HCEC 1CT (cell line): ENCODE data around the gene DGKH.
A peak's percentile ranks its signal among the peaks of the same experiment; 100 is the strongest.
"Not testable (repeated sequence)": the region's sequence is repeated elsewhere in the genome, so short reads cannot be mapped to it uniquely, and the experiment has no call there.

Experiments used
- DNase-seq: peaks from one replicate; pipeline ENCODE4 v3.0.0-alpha.2; 2017

DGKH gene

DNA sequence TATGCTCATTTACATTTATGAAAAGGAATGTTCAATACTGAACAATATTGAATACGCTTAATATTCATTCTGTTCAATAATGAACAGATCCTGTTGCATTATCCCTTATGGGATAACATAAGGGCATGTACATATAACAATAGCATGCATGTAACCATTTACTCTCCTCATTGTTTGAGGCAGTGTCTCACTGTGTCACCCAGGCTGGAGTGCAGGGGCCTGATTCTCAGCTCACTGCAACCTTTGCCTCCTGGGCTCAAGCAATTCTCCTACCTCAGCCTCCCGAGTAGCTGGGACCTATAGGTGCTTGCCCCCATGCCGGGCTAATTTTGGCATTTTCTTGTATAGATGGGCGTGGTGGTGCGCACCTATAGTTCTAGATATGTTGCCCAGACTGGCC is 4.8 kb upstream of the DGKH start:
- DNase-seq, result no peak

DNA sequence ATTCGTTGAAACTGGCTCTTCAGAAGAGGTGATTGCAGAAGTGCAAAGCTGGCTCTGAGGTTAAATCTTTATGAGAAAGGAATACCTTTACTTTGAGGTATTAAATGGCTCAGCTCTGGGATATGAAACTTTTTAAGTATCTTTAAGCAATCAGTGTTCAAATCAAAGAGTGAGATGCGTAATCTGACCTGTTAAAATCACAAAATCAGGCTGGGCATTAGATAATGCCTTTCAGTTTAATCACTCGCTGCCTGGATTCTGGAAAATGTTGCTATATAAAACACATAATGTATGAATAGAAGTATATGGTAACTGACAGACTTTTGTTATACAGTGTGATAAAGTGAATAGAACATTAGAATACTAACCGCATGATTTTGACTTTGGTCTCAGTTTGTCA is 2.0 kb upstream of the DGKH start:
- DNase-seq, result no peak

DNA sequence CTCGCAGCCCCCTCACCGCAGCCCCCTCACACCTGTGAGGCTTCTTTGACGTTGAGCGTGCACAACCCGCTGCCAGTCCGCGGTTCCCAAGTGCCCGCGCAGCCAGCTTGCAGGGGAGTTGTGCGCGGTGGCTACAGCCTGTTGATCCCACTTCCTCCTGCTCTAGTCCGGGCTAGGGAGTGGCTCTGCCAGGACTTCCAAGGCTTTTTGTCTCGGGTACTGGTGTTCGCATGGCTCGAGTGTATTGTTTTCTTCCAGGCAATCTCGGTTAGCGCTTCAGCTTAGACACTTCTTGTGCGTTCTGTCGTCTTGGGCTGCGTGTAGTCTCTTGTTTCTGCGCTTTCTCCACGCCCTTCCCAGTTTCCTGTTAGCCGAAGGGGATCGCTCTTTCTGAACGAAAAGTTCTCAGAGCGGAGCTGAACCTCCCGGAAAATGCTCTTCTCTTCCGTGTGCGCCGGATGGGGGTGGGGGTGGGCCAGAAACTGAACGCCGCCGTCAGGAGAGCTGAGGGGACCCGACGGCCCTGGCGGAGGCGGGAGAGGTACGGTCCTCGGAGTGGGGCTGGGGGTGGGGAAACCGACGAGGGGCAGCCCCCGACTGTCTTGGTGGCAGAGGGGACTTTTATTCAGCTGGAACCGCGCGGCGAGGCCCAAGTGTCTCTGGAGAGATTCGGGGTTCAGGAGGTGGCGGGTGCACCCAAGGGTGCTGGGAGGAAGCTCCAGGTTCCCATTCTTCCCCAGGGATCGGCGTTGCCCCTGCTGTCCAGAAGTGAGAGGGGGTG is 697 bp upstream of the DGKH start:
- DNase-seq, result peak; percentile 77

DNA sequence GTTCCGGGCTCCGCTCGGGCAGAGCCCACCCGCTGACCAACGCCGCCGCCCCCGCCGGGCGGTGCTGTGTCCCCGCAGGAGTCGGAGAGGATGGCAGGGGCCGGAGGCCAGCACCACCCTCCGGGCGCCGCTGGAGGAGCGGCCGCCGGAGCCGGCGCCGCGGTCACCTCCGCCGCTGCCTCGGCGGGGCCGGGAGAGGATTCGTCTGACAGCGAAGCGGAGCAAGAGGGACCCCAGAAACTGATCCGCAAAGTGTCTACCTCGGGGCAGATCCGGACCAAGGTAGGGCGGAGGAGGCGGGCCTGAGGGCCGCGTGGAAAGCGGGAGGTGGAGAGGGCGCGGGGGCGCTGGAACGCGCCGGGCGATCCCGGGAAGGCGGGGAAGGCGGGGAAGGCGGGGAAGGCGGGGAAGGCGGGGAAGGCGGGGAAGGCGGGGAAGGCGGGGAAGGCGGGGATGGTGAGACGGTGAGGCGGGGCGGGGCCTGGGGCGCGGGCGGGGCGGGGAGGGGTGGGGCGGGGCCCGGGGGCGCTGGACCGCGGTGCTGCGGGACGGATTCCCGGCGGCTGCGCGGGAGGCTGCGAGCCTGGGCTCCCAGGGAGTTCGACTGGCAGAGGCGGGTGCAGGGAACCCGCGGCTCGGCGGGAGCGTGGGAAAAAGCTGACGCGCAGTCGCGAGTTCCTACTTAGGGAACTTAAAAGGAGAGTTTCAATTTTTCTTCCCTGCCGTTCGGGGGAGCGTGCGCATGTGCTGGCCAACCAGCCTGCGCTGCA is 421 bp downstream of the DGKH start:
- peak; percentile 79 for DNase-seq

DNA sequence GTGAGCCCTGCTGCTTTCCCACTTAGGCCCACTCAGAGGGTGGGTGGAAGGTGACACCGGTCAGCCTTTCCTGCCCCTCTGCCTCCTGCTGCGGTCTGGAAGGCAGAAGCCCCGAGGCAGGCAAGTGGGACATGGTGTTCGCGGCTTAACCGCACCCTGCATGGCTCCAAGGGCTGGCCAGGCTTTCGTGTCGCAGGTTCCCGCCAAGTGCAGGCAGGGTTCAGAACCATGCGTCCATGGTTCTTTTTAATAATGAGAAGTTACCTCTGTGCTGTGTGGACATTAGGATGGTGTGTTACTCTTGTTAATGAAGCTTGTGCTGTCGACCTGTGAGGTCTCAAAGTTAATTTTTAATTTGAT is 986 bp downstream of the DGKH start:
- DNase-seq, result no peak

DNA sequence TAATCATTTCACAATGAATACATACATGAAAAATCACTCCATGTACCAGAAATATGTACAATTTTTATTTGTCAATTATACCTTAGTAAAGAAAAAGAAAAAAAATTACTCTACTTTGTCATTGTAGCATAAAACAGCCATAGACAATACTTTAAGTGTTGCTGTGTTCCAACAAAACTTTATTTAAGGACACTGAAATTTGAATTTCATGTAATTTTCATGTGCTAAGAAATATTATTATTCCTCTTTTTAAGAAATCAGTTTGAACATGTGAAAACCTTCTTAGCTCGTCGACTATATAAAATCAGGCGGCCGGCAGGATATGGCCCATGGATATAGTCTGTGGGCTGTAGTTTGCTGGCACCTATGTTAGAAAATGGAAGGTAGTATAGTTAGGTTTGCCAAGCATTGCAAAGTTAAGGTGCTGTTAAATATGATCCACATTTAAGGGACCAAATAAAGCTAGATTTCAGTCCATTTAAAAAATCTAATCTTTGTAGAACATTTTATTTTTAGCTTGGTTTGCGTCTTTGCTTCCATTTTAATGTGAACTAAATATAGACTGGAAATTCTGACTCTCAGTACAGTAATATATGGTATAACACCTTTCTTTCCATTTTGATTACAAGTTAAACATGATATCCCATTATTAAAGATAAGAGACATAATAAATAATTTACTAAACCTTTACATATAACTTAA is 6.5 kb downstream of the DGKH start:
- DNase-seq, result no peak

DNA sequence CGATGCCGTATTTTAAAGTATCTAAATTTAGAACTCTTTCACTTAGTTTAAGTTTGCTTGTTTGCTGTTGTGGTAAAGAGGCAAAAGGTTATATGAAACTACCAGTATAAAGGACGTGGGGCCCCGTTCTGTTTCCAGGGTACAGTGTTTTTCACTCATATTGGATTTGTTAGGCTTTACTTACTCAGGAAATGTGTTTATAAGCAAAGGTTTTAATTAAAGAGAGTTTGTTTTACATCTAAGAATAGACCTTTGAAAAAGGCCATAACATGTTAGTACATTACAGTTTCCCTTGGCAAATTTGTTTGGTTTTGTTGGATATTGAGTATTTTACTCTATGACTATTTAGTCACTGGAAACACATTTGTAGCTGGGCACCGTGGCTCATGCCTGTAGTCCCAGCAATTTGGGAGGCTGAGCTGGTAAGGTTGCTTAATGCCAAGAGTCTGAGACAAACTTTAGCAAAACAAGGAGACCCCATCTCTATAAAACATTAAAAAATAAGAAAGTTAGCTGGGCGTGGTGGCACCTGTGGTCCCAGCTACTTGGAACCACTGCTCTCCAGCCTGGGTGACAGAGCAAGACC is 7.1 kb downstream of the DGKH start:
- DNase-seq, result no peak

DNA sequence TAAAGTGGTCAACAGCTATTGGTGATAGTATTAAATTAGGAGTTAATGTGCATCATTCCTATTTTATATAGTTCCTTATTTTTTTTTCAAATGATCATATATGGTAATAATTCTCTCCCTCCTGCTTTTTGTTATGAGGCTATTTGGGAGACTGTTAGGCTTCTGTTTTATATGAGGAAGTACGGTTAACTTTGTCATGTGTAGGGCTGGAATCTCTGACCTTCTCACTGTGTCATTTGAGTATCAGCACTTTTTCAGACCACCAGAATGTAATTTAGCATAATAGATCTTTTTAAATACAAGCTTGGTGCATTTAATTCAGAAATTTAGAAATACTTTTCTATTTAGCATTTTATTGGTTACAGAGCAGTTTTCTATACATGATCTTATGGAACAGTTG is 7.7 kb downstream of the DGKH start:
- no peak for DNase-seq

DNA sequence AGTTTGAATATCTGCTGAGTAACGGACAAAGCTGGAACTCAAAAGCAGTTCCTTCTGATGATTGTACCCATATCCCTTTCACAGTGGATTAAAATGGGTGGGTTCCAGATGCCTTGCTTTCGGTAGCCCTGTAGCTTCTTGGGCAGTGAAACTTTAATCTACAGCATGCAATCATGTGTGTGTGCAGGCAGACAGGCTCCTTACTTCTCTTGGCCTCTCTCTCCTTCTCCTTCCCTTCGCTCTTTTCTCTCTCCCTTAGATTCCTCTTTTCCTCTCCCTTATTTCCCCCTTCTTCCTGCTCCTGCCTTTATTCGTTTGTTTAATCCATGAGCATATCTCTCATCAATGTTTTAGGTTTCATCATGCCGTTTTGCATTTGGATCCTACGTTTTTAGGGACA is 8.1 kb downstream of the DGKH start:
- DNase-seq, result no peak

DNA sequence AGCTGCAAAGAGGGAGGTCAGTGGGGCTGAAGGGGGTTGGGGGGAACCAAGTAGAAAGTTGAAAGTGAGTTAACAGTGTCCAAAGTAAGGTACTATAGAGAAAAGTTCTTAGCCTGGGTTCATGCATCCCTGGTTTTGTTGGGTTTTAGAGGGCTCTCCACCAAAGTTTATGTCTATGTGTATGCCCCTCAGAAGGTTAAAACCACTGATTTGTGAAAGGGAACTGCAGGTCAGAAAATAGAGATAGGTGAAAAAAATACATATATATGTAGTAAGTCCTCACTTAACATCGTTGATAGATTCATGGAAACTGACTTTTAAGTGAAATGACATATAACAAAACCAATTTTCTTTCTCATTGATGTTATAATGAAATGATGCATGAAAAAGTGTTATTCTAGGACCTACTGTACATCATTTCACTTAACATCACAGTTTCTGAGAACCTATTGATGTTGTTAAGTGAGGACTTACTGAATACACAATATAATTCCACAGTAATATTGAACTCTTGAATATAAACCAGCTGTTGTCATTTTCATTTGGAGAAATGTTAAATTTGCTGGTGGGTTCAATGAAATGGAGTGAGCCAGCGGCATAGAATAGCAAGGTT is 9.6 kb downstream of the DGKH start:
- DNase-seq, result no peak

DNA sequence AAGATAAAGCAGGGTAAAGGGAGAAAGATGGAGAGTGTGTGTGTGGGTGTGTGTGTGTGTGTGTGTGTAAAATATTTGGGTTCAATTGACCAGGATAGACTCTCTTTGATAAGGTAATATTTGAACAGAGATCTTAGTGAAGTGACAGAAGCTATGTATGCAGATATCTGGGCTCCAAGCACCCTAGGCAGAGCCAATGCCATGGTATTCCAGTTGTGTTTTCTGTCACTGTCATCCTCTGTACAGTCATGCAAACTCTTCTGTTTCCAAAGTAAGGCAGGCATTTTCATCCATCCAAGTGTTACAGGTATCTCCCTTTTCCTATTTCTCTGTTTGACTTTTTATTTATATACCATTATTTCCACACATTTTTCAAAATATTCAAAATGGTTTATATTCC is 13.5 kb downstream of the DGKH start:
- DNase-seq, result no peak

DNA sequence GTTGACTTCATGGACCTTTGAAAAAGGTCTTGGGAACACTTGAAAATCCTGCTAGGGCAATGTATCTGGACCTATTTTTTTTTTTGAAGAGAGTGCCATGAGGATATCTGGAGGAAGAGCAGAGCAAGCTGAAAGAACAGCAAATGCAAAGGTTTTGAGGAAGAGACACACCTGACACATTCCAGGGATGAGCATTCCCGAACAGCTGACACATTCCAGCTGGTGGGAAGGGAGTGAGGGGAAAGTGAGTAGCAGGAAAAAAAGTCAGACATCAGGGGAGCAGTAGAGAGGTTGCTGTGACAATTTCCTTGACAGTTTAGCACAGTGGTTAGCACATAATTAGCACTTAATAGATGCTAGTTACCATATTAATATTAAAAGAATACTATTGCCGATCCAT is 14.7 kb downstream of the DGKH start:
- no peak for DNase-seq

DNA sequence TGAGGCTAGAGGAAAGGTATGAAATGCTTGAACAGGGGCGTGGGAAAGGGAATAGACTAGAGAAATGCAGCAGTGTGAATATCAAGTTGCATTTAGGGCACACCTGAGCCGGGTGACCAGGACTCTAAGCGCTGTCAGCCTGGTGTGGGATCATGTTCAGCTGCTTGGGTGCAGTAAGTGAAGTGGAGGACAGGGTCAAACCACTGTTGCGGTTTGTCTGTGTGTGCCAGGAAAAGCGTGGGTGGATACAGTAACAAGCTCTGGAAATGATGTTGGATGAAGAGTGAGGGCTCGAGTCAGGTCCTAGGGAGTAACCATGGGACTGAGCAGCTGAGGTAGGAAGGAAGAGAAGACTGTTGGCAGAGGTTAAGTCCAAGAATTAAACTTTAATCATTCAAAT is 15.8 kb downstream of the DGKH start:
- DNase-seq, result peak; percentile 49

DNA sequence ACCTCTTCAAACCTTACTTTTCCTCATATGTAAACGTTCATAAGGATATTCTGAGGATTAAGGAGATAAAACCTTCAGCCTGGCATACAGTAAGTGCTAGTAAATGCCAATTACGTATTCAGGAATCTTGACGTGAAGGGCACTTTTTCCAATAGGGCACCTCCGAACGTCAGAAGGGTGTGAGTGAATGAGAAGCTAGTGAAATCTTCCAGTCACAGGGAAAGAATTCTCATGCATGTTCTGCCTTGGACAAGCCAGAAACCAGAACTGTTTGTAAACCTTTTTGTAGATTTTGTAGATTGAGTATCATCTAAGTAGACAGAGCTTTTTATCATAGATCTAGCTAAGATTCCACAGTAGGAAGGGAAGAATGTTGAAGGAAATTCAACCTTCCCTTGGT is 16.5 kb downstream of the DGKH start:
- no peak for DNase-seq

DNA sequence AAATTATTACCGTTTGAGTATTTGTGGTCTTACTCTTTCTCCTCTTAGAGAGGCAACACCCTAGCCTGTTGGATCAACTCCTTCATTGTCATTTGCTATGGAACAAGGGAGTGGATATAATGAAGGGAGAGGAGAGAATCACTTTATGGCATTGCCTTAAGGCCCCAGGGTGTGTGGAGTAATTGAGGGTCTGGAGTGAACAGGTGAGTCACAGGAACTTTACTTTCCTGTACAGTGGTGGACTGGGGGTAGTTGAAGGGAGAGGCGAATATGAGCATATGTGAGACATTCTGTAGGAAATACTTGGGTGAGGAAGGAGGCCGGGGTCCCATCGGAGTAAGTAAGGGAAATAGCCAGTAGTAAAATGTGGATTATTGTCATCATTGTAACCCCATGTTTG is 17.0 kb downstream of the DGKH start:
- no peak for DNase-seq

DNA sequence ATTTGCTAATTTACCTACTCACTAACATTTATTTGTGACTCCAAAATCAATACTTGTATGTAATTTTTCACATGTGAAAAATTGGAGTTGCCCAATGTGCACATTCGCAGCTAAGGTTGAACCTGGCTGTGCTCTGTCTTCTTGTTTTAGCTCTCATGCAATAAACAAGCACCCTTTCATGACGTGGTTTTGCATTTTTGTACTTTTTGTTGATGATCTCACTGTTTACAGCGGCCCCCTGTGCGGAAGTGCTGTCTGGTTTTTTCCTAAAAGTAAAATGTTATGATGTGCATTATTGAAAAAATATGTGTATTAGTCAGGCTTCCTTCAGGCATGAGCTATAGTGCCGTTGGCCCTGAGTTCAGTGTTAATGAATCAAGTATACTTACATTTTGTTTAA is 18.1 kb downstream of the DGKH start:
- peak; percentile 96 for DNase-seq

DNA sequence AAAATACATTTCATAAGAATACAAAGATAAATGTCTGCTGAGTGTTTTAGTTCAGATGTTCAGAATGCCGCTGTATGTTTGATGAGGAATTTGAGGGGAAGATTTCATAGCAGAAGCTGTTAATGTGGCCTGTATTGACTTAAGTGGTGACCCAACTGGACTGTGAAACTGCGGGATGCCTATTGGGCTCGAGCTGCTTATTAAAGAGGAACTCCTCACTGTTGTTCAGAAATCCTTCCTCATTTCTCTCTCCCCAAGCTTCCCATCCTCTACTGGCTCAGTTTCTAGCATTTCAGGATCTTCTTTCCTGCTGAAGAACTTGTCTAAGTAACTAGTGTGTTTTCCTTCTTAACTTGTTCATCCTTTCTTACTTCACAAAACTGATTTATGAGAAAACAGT is 20.4 kb downstream of the DGKH start:
- DNase-seq, result no peak

DNA sequence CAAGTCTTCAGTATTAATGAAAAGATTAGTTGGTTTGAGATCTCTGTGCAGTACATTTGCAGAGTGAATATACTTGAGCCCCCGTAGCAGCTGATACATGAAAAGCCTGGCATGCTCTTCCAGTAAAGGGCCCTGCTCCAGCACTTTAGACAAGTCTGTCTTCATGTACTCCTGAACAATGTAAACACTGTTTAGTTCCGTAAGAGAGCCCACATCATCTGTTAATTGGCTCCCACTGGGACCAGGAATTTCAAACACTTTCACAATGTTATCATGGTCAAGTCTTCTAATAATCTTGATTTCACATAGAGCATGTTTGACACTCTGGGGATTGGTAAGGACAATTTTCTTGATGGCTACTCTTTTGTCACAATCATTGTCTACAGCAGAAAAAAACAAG is 22.2 kb downstream of the DGKH start:
- DNase-seq, result not testable (repeated sequence)

DNA sequence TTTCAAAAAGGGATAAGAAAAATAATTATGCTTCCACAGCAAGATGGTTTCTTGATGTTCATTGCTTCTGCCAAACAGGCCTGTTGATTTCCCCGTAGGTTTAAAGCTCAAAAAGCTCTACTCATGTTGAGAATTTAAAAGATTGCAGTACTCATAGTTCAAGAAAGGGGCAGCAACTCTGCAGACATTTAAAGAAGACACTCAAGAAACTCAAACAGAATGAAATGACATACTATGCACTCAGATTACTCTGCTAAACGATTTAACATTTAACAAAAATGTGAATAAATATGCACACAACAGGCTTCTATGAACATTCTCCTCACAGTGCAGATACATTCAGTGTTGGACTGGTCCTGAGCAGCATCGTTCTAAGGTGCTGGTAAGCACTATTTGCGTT is 22.7 kb downstream of the DGKH start:
- DNase-seq, result not testable (repeated sequence)

DNA sequence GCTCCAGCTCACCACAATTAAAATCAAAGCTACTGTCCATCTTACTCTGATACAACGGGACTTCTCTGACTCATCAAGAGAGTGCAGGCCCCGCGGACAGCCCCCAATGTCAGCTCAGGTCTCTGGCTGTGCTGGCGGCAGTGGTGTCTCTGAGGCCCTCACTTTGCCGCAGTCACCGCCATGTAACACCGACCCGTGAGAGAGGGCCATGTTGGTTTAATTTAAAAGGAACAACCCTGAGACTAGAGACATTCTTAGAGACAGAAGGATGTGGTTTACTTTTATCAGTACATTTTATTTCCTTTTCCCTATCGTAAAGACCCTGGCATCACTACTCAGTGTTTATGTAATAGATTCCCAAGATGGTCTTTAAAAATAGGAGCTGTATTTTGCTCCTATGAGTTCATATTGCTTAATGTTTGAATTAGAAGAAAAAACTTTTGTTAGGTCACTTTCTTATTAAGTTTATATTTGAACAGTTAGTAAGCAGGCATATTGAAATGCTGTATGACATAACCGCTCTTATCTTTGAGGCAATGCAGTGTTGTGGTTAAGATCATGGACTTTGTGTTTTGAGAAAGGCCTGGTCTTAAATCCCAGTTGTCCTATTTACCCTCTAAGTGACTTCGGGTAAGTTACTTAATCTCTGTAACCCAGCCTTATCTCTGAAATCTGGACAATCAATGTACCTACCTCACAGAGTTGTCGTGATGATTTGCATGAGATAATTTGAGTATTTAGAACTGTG is 23.4 kb downstream of the DGKH start:
- no peak for DNase-seq

DNA sequence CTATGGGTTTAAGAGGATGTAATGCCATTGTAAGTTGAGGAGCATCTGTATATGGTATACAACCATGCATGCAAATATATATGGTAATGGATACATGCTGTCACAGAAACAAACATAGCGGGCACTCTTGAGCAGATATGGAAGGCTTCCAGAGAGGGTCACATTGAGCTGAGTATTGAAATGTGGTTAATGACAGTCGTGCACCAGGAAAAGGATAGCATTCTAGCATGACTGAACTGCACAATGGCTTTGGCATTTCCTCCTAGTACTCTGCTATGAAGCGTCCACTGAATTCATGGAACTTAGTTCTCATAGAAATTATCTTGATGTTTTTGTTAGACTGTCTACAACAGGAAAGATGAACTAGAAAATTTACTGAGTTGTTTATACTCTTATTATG is 25.2 kb downstream of the DGKH start:
- no peak for DNase-seq

DNA sequence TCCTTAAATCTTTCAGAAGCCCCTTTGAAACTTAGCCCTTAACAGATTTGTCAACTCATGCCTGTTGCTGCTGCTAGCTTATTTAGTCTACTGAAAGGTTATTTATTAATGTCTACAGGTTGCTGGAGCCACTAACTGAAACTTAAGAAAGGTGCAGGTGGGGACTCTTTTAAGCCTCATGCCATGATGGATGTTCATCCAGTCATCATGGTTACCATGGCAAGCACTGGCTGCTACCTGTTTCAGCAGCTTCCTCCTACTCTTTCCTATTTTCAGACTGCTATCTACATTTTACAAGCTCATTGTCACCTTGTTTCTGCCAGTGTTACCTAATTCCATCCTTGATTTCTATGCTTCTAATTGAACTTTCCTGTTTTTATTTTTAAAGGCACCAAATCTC is 27.1 kb downstream of the DGKH start:
- DNase-seq, result no peak

DNA sequence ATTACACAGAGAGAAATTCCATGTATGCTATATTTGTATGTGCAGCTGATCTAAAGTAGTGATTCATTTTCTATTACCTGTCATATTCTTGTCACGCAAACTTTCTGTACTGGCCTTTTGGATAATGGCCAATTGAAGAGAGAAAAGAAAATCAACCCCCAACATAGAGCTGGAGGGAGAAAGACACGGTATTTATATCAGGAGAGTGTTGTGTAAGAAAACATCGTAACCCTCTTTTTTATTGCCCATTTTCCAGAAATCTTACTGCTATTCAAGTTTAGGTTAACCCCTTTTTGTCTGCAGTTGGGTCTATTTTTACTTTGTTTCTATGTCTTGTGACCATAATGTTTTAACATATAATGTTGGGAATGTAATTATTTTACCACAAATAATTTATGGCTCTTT is 27.9 kb downstream of the DGKH start:
- no peak for DNase-seq
